Ectodermal cell (in vitro differentiated cells): ENCODE data around the gene TMEM170B.

Experiments used
- H3K27ac ChIP-seq: 2 replicates; pipeline ENCODE4 v1.7.0; 2013; ENCODE audit warnings: mild to moderate bottlenecking, low read depth, low read length; ENCODE audit not compliant: insufficient read depth, poor library complexity, severe bottlenecking
- H3K27me3 ChIP-seq: 2 replicates; pipeline ENCODE4 v1.7.0; 2013; ENCODE audit warnings: mild to moderate bottlenecking, low read length; ENCODE audit not compliant: insufficient read depth, control insufficient read depth, poor library complexity, severe bottlenecking
- H3K36me3 ChIP-seq: one replicate; pipeline ENCODE4 v1.7.0; 2013; ENCODE audit warnings: low read length; ENCODE audit not compliant: control insufficient read depth, insufficient read depth
- H3K4me1 ChIP-seq: one replicate; pipeline ENCODE4 v1.7.0; 2013; ENCODE audit warnings: low read length; ENCODE audit not compliant: control insufficient read depth, insufficient read depth
- H3K4me3 ChIP-seq: 2 replicates; pipeline ENCODE4 v1.7.0; 2013; ENCODE audit warnings: low read depth, low read length, control low read depth; ENCODE audit not compliant: insufficient read depth
- H3K9me3 ChIP-seq: 2 replicates; pipeline ENCODE4 v1.7.0; 2013; ENCODE audit warnings: mild to moderate bottlenecking, low read length, moderate library complexity; ENCODE audit not compliant: control insufficient read depth
- WGBS, 2 experiments: methylation state at CpG; one replicate each; pipeline ENCODE4 v1.1.7; 2013; ENCODE audit warnings: missing lambda C conversion rate in 2 of 2; 5-methylcytosine and 5-hydroxymethylcytosine counted together

Gene TMEM170B

GRCh38 chr6:11628562-11628961, 91.0 kb downstream of the TMEM170B start:
- Histone ChIP-seq H3K27ac (no peak overlapping the region), H3K27me3 (no peaks in the 10 kb centered on the region), H3K36me3 (no peaks in the 10 kb centered on the region), H3K4me3 (no peak overlapping the region), H3K9me3 (no peaks in the 10 kb centered on the region), H3K4me1 (peaks cover 6% of the 10 kb centered on the region)

DNA sequence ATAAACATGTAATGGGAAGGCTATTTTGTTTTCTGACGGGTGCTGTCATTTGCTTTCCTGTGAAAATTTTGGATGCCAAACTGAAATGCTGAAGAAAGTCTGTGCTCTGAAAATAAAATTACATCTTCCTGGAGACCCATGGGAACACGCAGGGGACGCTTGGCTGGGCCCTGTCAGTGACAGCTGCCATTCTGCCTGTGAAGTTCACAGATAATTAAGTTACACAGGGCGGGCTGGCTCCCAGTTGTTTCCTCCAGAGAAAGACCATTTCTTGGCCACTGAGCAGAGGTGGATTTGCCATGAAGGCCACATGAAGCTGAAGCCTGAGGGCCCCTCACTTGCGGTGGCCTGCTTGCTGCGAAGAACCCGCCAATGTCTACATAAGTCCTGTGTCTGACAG, 93.5 kb downstream of the TMEM170B start:
- Histone ChIP-seq H3K9me3 (no peaks in the 10 kb centered on the region), H3K27ac (no peak overlapping the region), H3K4me3 (no peak overlapping the region), H3K27me3 (no peaks in the 10 kb centered on the region), H3K36me3 (no peaks in the 10 kb centered on the region), H3K4me1 (peaks cover 6% of the 10 kb centered on the region)
- WGBS, 2 experiments = 93% methylated on average over 7 of the region's 7 CpGs

DNA sequence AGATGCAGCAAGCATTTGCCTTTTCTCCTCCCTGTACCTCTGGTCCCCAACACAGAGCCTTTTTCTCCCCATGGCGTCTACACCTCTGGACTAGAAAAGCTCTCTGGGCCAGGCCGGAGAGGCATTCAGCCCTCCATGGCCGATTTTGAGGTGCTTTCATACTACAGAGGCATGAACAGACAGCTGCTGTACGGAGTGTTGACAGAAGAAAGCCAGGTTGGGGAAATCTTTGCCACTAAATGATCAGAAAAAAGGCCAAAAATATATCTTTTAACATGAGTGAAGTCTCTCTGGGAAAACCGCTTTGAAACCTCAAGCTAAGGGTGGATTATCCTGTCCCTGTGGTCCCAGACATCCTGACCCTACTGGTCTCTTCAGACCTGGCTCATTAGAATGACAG, 94.0 kb downstream of the TMEM170B start:
- WGBS, 2 experiments = 94 to 95% methylated on average over 5 of the region's 5 CpGs
- no peaks in the 10 kb centered on the region for H3K36me3 ChIP-seq

GRCh38 chr6:11632231-11632630, 94.7 kb downstream of the TMEM170B start:
- H3K27me3 ChIP-seq = no peaks in the 10 kb centered on the region
- H3K4me3 ChIP-seq = no peak overlapping the region
- 80 to 81% methylated on average over 9 of the region's 9 CpGs for WGBS, 2 experiments
- no peaks in the 10 kb centered on the region for H3K36me3 ChIP-seq
- H3K4me1 ChIP-seq = peaks cover 6% of the 10 kb centered on the region
- H3K27ac ChIP-seq = no peak overlapping the region
- H3K9me3 ChIP-seq = no peaks in the 10 kb centered on the region

More for the DNA sequence above, 94.0 kb downstream of the TMEM170B start:
- Histone ChIP-seq H3K4me1 (peaks cover 6% of the 10 kb centered on the region), H3K27me3 (no peaks in the 10 kb centered on the region), H3K27ac (no peak overlapping the region), H3K9me3 (no peaks in the 10 kb centered on the region), H3K4me3 (no peak overlapping the region)

DNA sequence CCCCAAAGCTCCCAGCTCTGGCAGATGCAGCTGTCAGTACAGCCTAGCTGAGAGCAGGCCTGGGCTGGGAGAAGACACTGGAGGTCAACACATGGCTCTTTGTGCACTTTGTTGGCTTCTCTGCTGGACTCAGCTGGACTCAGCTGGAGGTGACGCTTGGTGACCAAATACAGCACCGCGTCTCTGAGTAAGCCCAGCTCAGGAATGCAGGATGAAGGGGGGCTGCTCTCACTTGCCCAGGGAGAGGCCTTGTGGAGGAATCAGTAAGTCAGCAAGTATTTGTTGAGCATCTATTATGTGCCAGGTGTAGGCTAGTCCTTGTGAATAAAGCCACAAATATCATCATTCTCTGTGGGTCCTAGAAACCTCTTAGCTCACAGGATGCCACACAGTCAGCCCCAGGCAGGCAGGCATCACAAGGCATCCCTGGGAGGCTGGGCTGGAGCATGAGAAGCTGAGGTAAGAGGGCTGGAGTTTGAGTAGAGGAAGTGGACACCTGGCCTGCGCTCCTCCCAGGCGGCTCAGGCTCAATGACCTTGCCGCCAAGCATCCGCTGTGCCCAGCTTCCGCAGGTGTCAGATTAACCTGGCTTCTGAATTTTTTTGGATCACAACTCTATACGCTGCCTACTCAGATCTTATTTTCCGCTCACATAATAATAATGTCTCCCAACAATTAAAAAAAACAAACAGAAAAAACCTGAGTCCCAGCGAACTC, 95.4 kb downstream of the TMEM170B start:
- H3K27ac ChIP-seq = no peak overlapping the region
- WGBS, 2 experiments = 74 to 76% methylated on average over 11 of the region's 11 CpGs
- H3K4me3 ChIP-seq = no peak overlapping the region
- H3K4me1 ChIP-seq = peaks cover 6% of the 10 kb centered on the region
- no peaks in the 10 kb centered on the region for H3K27me3 ChIP-seq
- H3K9me3 ChIP-seq = no peaks in the 10 kb centered on the region
- H3K36me3 ChIP-seq = no peaks in the 10 kb centered on the region
